Measurements from ENCODE around the gene ELMOD3. TPM values are rescaled to one million over a fixed set of nuclear protein-coding genes. Genes with fewer than 3 reads are reported as not detected.

The ELMOD3 gene
- total RNA-seq, 1 experiment from 2014 or later = 13.1 TPM

Other genes with a start within 250 kb of the ELMOD3 start
- 0.05 TPM in 1 of 2 replicates, not detected in the other for gene TCF7L1, start 221.4 kb upstream of the ELMOD3 start, total RNA-seq (2014; rRNA removed; shearing (Covaris generic))
- 88.8 and 134 TPM in 2 replicates for gene TGOLN2, start 26.8 kb upstream of the ELMOD3 start, total RNA-seq (2014; rRNA removed; shearing (Covaris generic))
- 19.0 and 25.0 TPM in 2 replicates for gene RETSAT, start 241 bp upstream of the ELMOD3 start, total RNA-seq (2014; rRNA removed; shearing (Covaris generic))
- gene CAPG, start 55.6 kb downstream of the ELMOD3 start, total RNA-seq (2014; rRNA removed; shearing (Covaris generic)) = 78.8 and 89.4 TPM in 2 replicates
- not detected in 2 replicates for gene SH2D6, start 63.9 kb downstream of the ELMOD3 start, total RNA-seq (2014; rRNA removed; shearing (Covaris generic))
- gene MAT2A, start 184.4 kb downstream of the ELMOD3 start, total RNA-seq (2014; rRNA removed; shearing (Covaris generic)) = 42.2 and 72.4 TPM in 2 replicates
- 21.2 and 56.2 TPM in 2 replicates for gene GGCX, start 206.7 kb downstream of the ELMOD3 start, total RNA-seq (2014; rRNA removed; shearing (Covaris generic))
- gene VAMP8, start 222.8 kb downstream of the ELMOD3 start, total RNA-seq (2014; rRNA removed; shearing (Covaris generic)) = 0.27 TPM in 1 of 2 replicates, not detected in the other
- 15.1 and 22.3 TPM in 2 replicates for gene VAMP5, start 229.7 kb downstream of the ELMOD3 start, total RNA-seq (2014; rRNA removed; shearing (Covaris generic))
- 332 and 413 TPM in 2 replicates for gene RNF181, start 241.0 kb downstream of the ELMOD3 start, total RNA-seq (2014; rRNA removed; shearing (Covaris generic))
- 2.3 and 3.6 TPM in 2 replicates for gene TMEM150A, start 247.9 kb downstream of the ELMOD3 start, total RNA-seq (2014; rRNA removed; shearing (Covaris generic))

Data from M059J (cell line).